MM.1S (cell line): ENCODE data around the gene GCNT2.
A peak's percentile ranks its signal among the peaks of the same experiment; 100 is the strongest.

Experiments
- DNase-seq: peaks from one replicate; pipeline ENCODE4 v3.0.0-alpha.2; 2015
- H2AFZ ChIP-seq: fragments of 300-600 bp; sonication (generic); 2 replicates; pipeline ENCODE4 v1.6.0; 2016; ENCODE audit warnings: antibody characterized with exemption, low read length
- H3F3A ChIP-seq: fragments of 300-600 bp; sonication (generic); 2 replicates; pipeline ENCODE4 v1.6.1; 2016; ENCODE audit warnings: mild to moderate bottlenecking, antibody characterized with exemption, low read length, moderate library complexity, mixed read lengths; ENCODE audit not compliant: insufficient read depth
- H3K27ac ChIP-seq: fragments of 300-600 bp; sonication (generic); 2 replicates; pipeline ENCODE4 v1.5.1; 2016; ENCODE audit warnings: mild to moderate bottlenecking, low read length
- H3K27me3 ChIP-seq: fragments of 300-600 bp; sonication (generic); replicated peaks from 2 replicates; pipeline ENCODE4 v1.6.0; 2016; ENCODE audit warnings: low read length; ENCODE audit not compliant: insufficient read depth
- H3K36me3 ChIP-seq: fragments of 300-600 bp; sonication (generic); replicated peaks from 2 replicates; pipeline ENCODE4 v1.6.1; 2016; ENCODE audit warnings: mild to moderate bottlenecking, low read length, mixed read lengths; ENCODE audit not compliant: insufficient read depth
- H3K4me1 ChIP-seq: fragments of 300-600 bp; sonication (generic); 2 replicates; pipeline ENCODE4 v1.6.1; 2016; ENCODE audit warnings: low read length, mixed read lengths
- H3K4me2 ChIP-seq: fragments of 300-600 bp; sonication (generic); 2 replicates; pipeline ENCODE4 v1.6.0; 2016; ENCODE audit warnings: low read depth, low read length
- H3K4me3 ChIP-seq: fragments of 300-600 bp; sonication (generic); 2 replicates; pipeline ENCODE4 v1.5.1; 2016; ENCODE audit warnings: low read length, mixed read lengths
- H3K79me2 ChIP-seq: fragments of 300-600 bp; sonication (generic); 2 replicates; pipeline ENCODE4 v1.6.1; 2016; ENCODE audit warnings: mixed run types, low read length, mixed read lengths
- H3K9ac ChIP-seq: fragments of 300-600 bp; sonication (generic); 2 replicates; pipeline ENCODE4 v1.6.1; 2016; ENCODE audit warnings: low read length, mixed read lengths
- H3K9me2 ChIP-seq: fragments of 300-600 bp; sonication (generic); replicated peaks from 2 replicates; pipeline ENCODE4 v1.6.1; 2016; ENCODE audit warnings: mild to moderate bottlenecking, low read length, mixed read lengths; ENCODE audit not compliant: insufficient read depth
- H3K9me3 ChIP-seq: fragments of 300-600 bp; sonication (generic); replicated peaks from 2 replicates; pipeline ENCODE4 v1.6.1; 2016; ENCODE audit warnings: mild to moderate bottlenecking, low read length, mixed read lengths; ENCODE audit not compliant: insufficient read depth
- H4K20me1 ChIP-seq: fragments of 300-600 bp; sonication (generic); 2 replicates; pipeline ENCODE4 v1.6.1; 2016; ENCODE audit warnings: mild to moderate bottlenecking, low read length, moderate library complexity, mixed read lengths; ENCODE audit not compliant: insufficient read depth
- CTCF ChIP-seq: fragments of 300-600 bp; sonication (generic); IDR thresholded peaks from 2 replicates; pipeline ENCODE4 v1.5.1; 2016; ENCODE audit warnings: antibody characterized with exemption, low read length, mixed read lengths
- EZH2 ChIP-seq: fragments of 300-600 bp; sonication (generic); optimal IDR thresholded peaks from 2 replicates; pipeline ENCODE3; 2017; ENCODE audit warnings: low read depth, mild to moderate bottlenecking, antibody characterized with exemption, low read length, mixed read lengths
- EZH2phosphoT487 ChIP-seq: fragments of 300-600 bp; sonication (generic); IDR thresholded peaks from 2 replicates; pipeline ENCODE4 v1.6.1; 2018; ENCODE audit warnings: antibody characterized with exemption, low read length

GCNT2 gene

GRCh38 chr6:10624836-10625235 lies 103.7 kb downstream of the GCNT2 start:
- no peak overlapping the region for H3K4me2 ChIP-seq
- peaks cover 24% of the 10 kb centered on the region for H3K4me1 ChIP-seq
- H3F3A ChIP-seq, result peaks cover 16% of the 10 kb centered on the region; the same call in 1 of the 2 replicates
- no peaks in the 10 kb centered on the region for H4K20me1 ChIP-seq
- TF ChIP-seq CTCF, result no peak
- no peak for TF ChIP-seq EZH2phosphoT487
- no peak for TF ChIP-seq EZH2
- no peaks in the 10 kb centered on the region for H3K9me3 ChIP-seq
- no peaks in the 10 kb centered on the region for H3K9me2 ChIP-seq
- no peaks in the 10 kb centered on the region for H3K79me2 ChIP-seq
- no peak overlapping the region for H3K27ac ChIP-seq
- no peak overlapping the region for H2AFZ ChIP-seq
- DNase-seq, result no peak
- H3K27me3 ChIP-seq, result no peaks in the 10 kb centered on the region
- H3K4me3 ChIP-seq, result no peak overlapping the region
- no peaks in the 10 kb centered on the region for H3K36me3 ChIP-seq
- no peak overlapping the region for H3K9ac ChIP-seq

GRCh38 chr6:10626154-10626741 lies 105.1 kb downstream of the GCNT2 start:
- no peaks in the 10 kb centered on the region for H3K36me3 ChIP-seq
- H2AFZ ChIP-seq, result peak overlapping the region; percentile 59
- peaks cover 16% of the 10 kb centered on the region; the same call in 1 of the 2 replicates for H3F3A ChIP-seq
- H3K9ac ChIP-seq, result peak overlapping the region; percentile 51
- H3K9me3 ChIP-seq, result no peaks in the 10 kb centered on the region
- peak overlapping the region; percentile 90 for H3K27ac ChIP-seq
- no peaks in the 10 kb centered on the region for H3K79me2 ChIP-seq
- H3K4me1 ChIP-seq, result peaks cover 24% of the 10 kb centered on the region
- DNase-seq, result peak; percentile 87
- H3K27me3 ChIP-seq, result no peaks in the 10 kb centered on the region
- no peaks in the 10 kb centered on the region for H4K20me1 ChIP-seq
- H3K9me2 ChIP-seq, result no peaks in the 10 kb centered on the region
- no peak for TF ChIP-seq CTCF
- TF ChIP-seq EZH2phosphoT487, result no peak
- no peak for TF ChIP-seq EZH2
- H3K4me2 ChIP-seq, result peak overlapping the region; percentile 76
- peak overlapping the region; percentile 58 for H3K4me3 ChIP-seq

GRCh38 chr6:10627800-10628199 lies 106.6 kb downstream of the GCNT2 start:
- Histone ChIP-seq H2AFZ (no peak overlapping the region; the same call in 1 of the 2 replicates), H3K27ac (no peak overlapping the region), H3K27me3 (no peaks in the 10 kb centered on the region), H3K9me3 (no peaks in the 10 kb centered on the region), H3K36me3 (no peaks in the 10 kb centered on the region), H3K79me2 (no peaks in the 10 kb centered on the region), H3K9ac (no peak overlapping the region), H4K20me1 (no peaks in the 10 kb centered on the region), H3K4me3 (no peak overlapping the region), H3K9me2 (no peaks in the 10 kb centered on the region), H3K4me2 (no peak overlapping the region), H3F3A (peaks cover 16% of the 10 kb centered on the region; the same call in 1 of the 2 replicates), H3K4me1 (peaks cover 24% of the 10 kb centered on the region)
- no peak for DNase-seq
- TF ChIP-seq CTCF, result no peak
- no peak for TF ChIP-seq EZH2phosphoT487
- TF ChIP-seq EZH2, result no peak
